IPS-18a (cell line): Measurements from ENCODE around the gene CENATAC.
A peak's percentile ranks its signal among the peaks of the same experiment; 100 is the strongest.
"Not testable (repeated sequence)": the region's sequence is repeated elsewhere in the genome, so short reads cannot be mapped to it uniquely, and the experiment has no call there.

Source experiments
- H3K27ac ChIP-seq: one replicate; pipeline ENCODE4 v1.5.1; 2013; ENCODE audit warnings: low read length
- H3K27me3 ChIP-seq: one replicate; pipeline ENCODE4 v1.6.1; 2013; ENCODE audit warnings: mild to moderate bottlenecking, low read length; ENCODE audit not compliant: control insufficient read depth, insufficient read depth
- H3K36me3 ChIP-seq: one replicate; pipeline ENCODE4 v1.6.1; 2013; ENCODE audit warnings: low read depth, low read length; ENCODE audit not compliant: control insufficient read depth
- H3K4me1 ChIP-seq: one replicate; pipeline ENCODE4 v1.6.1; 2013; ENCODE audit warnings: low read depth, low read length; ENCODE audit not compliant: control insufficient read depth
- H3K4me3 ChIP-seq: one replicate; pipeline ENCODE4 v1.5.1; 2013; ENCODE audit warnings: low read length
- H3K9ac ChIP-seq: one replicate; pipeline ENCODE4 v1.6.1; 2013; ENCODE audit warnings: mild to moderate bottlenecking, low read length, moderate library complexity
- H3K9me3 ChIP-seq: one replicate; pipeline ENCODE4 v1.6.1; 2013; ENCODE audit warnings: low read depth, low read length; ENCODE audit not compliant: control insufficient read depth

Gene CENATAC

DNA sequence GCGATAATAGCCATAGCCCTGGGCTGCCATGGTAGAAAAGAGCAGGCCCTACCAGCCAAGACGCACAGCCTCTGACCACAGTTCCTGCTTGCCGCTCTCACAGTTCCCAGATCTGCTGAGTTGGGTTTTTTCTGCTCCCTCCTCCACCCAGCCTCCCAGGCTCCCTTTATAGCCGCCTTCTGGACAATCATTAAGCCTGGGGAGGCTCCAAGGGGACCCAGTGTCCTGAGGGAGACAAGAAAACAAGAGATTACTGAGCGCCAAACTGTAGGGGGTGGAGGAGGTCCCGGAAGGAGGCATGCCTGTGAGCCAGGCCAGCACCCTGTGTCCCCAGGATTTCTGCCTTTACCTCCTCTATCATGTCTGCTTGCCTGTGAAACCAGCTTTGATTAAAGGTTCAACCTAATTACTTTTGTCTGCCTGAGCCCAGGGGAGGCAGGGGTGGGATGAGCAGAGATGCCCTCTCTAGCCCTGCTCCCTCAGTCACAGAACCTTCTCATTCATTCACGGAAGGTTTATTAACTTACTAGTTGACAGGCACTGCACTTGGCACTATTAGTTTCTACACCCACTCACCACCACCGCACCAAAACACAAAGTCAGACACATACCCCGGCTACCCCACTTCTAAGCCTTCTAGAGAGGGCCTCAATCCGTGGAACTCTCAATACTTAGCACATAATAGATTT, 31.5 kb downstream of the CENATAC start:
- H3K4me3 ChIP-seq, result peak overlapping the region; percentile 86
- H3K4me1 ChIP-seq, result no peaks in the 10 kb centered on the region
- H3K27ac ChIP-seq, result no peak overlapping the region

DNA sequence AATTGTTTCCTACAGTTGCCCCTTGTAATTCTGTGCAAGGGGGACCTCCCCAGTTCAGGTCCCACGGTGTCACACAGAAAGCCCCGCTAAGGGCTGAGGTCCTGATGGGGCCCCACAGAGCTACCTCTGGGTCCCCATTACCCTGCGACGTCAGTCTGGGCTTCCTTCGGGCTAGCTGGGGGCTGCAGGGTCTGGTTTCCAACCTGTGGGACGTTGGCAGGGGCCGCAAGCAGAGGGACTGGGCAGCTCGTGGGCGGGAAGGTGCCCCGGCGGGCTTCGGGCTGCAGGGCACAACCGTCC, 32.0 kb downstream of the CENATAC start:
- H3K4me3 ChIP-seq, result peak overlapping the region; percentile 86
- no peak overlapping the region for H3K27ac ChIP-seq
- H3K4me1 ChIP-seq, result no peaks in the 10 kb centered on the region
- no peaks in the 10 kb centered on the region for H3K9me3 ChIP-seq
- peaks cover 17% of the 10 kb centered on the region for H3K36me3 ChIP-seq
- no peaks in the 10 kb centered on the region for H3K27me3 ChIP-seq
- peak overlapping the region; percentile 88 for H3K9ac ChIP-seq

More for the DNA sequence above, 31.5 kb downstream of the CENATAC start:
- Histone ChIP-seq H3K27me3 (no peaks in the 10 kb centered on the region), H3K9me3 (no peaks in the 10 kb centered on the region), H3K9ac (peak overlapping the region; percentile 88), H3K36me3 (peaks cover 22% of the 10 kb centered on the region)

DNA sequence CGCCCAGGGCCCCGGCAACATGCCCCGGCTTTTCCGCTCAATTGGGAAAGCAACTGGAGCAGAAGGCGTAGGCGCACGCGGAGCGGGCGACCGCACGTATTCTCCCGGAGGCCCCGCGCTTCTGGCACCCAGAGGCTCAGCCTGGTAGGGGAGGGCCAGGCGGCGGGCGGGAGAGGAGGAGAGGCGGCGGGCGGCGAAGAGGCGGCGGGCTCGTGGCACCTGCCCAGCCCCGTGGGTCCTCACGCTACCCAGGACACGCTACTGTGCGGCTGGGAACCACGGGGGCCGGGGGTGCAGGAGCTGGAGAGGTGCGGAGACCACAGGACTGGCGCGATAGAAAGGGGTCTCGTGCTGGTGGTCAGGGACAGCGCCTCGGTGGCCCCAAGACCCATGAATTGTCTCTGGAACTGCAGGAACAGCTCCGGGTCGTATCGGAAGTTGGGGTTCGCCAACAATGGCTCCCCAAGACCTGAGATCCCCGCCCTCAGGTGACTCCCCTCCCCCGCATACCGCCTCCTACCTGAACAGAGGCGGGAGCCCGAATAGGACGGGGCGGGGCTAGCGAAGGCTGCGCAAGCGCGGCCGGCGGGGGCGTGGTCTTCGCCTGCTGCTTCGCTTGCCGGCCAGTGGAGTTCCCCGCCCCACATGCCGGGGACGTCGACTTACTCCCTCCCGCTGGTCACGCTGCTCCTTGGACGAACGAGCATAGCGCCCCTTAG, 32.5 kb downstream of the CENATAC start, which contains the start of gene SLC37A4:
TSS of gene SLC37A4 (minus strand) at position 549 of the 719 bp plus-strand sequence.
- Histone ChIP-seq H3K4me3 (peak within 1 kb of the TSS; percentile 86), H3K9me3 (no peaks in the 10 kb centered on the region), H3K36me3 (peaks cover 16% of the 10 kb centered on the region), H3K4me1 (no peaks in the 10 kb centered on the region), H3K27me3 (no peaks in the 10 kb centered on the region), H3K27ac (peak within 1 kb of the TSS; percentile 40), H3K9ac (peak within 1 kb of the TSS; percentile 88)

DNA sequence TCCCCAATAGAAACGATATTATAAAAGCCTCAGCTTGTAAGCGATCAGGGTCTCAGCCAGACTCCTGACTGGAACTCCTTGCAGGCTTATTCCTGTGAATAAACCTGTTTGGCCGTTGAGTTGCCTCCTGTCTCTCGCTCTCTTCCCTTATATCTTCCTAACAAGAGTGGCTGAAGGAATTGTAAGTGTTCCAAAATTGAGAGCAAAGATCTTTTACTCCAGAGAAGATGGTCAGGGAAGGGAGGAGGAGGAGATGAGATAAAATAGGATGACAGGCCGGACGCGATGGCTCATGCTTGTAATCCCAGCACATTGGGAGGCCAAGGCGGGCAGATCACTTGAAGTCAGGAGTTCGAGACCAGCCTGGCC, 34.0 kb downstream of the CENATAC start:
- Histone ChIP-seq H3K4me3 (no peak overlapping the region), H3K9ac (no peak overlapping the region), H3K4me1 (no peaks in the 10 kb centered on the region), H3K36me3 (peaks cover 13% of the 10 kb centered on the region), H3K27me3 (no peaks in the 10 kb centered on the region), H3K9me3 (no peaks in the 10 kb centered on the region), H3K27ac (no peak overlapping the region)

DNA sequence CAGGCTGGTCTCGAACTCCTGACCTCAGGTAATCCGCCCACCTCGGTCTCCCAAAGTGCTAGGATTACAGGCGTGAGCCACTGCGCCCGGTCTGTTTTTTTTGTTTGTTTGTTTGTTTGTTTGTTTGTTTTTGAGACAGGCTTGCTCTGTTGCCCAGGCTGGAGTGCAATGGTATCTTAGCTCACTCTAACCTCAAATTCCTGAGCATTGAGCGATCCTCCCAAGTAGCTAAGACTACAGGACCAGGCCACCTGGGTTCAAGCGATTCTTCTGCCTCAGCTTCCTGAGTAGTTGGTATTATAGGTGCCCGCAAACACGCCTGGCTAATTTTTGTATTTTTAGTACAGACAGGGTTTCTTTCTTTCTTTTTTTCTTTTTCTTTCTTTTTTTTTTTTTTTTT, 35.5 kb downstream of the CENATAC start:
- not testable (repeated sequence) for H3K9ac ChIP-seq

DNA sequence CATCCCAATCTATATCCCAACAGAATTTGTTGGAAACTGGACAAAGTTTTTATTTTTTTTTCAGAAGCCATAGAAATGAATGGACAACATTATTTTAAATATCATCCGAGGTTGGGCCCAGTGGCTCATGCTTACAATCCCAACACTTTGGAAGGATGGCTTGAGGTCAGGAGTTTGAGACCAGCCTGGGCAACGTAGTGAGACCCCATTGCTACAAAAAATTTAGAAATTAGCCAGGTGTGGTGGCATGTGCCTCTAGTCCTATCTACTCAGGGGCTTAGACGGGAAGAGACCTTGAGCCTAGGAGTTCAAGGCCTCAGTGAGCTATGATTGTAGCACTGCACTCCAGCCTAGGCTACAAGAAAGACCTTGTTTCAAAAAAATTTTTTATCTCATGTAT, 36.9 kb downstream of the CENATAC start:
- Histone ChIP-seq H3K4me3 (no peak overlapping the region), H3K27me3 (no peaks in the 10 kb centered on the region), H3K27ac (no peak overlapping the region), H3K4me1 (no peaks in the 10 kb centered on the region), H3K36me3 (no peaks in the 10 kb centered on the region), H3K9ac (no peak overlapping the region), H3K9me3 (no peaks in the 10 kb centered on the region)

More for the DNA sequence above, 35.5 kb downstream of the CENATAC start:
- not testable (repeated sequence) for H3K27ac ChIP-seq, H3K4me3 ChIP-seq, H3K9me3 ChIP-seq, H3K27me3 ChIP-seq, H3K4me1 ChIP-seq, H3K36me3 ChIP-seq

DNA sequence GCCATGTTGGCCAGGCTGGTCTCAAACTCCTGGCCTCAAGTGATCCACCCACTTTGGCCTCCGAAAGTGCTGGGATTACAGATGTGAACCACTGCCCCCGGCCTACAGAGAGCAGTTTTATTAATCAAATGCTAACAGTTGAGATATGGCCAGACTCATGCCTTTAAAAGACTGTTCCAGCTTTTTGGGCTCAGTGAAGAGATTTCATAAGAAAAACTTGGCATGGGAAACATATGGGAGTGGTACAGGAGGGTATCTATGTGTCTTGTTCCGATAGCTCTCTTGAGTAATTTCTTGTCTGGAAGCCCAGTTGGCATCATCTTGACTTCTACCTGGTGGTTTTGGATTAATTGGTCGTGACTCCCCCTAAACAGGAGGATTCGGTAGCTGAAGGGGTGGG, 40.9 kb downstream of the CENATAC start:
- no peak overlapping the region for H3K4me3 ChIP-seq
- no peaks in the 10 kb centered on the region for H3K27me3 ChIP-seq
- H3K9me3 ChIP-seq, result no peaks in the 10 kb centered on the region
- H3K36me3 ChIP-seq, result no peaks in the 10 kb centered on the region
- H3K9ac ChIP-seq, result no peak overlapping the region
- no peak overlapping the region for H3K27ac ChIP-seq
- no peaks in the 10 kb centered on the region for H3K4me1 ChIP-seq

DNA sequence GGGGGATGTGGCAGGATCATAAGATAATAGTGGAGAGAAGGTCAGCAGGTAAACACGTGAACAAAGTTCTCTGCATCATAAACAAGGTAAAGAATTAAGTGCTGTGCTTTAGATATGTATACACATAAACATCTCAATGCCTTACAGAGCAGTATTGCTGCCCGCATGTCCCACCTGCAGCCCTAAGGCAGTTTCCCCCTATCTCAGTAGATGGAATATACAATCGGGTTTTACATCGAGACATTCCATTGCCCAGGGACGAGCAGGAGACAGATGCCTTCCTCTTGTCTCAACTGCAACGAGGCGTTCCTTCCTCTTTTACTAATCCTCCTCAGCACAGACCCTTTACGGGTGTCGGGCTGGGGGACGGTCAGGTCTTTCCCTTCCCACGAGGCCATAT, 41.5 kb downstream of the CENATAC start:
- H3K4me1 ChIP-seq, H3K27ac ChIP-seq, H3K4me3 ChIP-seq, H3K27me3 ChIP-seq, H3K9me3 ChIP-seq, H3K36me3 ChIP-seq, H3K9ac ChIP-seq: not testable (repeated sequence)

DNA sequence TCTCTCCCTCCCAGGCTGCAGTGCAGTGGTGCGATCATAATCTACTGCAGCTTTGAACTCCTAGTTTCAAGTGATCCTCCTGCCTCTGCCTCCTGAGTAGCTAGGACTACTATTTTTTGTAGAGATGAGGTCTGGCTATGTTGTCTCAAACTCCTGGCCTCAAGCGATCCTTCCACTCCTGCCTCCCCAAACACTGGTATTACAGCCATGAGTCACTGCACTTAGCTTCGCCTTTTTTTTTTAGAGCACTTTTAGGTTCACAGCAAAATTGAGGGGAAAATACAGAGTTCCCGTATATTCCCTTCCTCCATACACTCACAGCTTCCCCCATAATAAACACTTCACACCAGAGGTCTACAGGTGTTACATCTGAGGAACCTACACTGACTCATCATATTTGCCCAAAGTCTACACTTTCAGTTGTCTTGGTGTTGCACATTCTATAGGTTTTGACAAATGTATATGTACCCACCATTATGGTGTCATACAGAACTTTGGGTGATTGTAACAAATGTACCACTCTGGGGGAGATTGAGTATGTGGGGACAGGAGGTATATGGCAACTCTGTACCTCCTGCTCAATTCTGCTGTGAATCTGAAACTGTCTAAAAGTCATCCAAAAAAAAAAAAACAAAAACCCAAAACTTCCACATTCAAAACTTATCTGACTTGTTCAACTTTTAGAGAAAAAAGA, 44.0 kb downstream of the CENATAC start:
- Histone ChIP-seq H3K36me3 (peaks cover 16% of the 10 kb centered on the region), H3K4me3 (no peak overlapping the region), H3K9ac (no peak overlapping the region), H3K4me1 (peaks cover 4% of the 10 kb centered on the region), H3K9me3 (no peaks in the 10 kb centered on the region), H3K27me3 (no peaks in the 10 kb centered on the region), H3K27ac (no peak overlapping the region)

DNA sequence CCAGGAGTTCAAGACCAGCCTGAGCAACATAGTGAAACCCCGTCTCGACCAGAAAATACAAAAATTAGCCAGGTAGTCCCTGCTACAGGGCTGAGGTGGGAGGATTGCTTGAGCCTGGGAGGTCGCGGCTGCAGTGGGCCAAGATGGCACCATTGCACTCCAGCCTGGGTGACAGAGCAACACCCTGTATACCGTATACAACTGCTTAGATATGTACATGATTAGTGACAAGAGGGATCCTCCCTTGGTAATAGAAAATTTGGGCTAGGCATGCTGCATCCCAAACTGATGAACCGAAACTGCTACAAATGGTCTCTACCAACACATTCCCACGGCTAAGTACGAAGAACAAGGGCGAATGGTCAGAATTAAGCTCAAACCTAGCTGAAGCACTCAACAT, 45.0 kb downstream of the CENATAC start:
- H3K4me3 ChIP-seq, result no peak overlapping the region
- no peaks in the 10 kb centered on the region for H3K9me3 ChIP-seq
- peaks cover 4% of the 10 kb centered on the region for H3K4me1 ChIP-seq
- peaks cover 25% of the 10 kb centered on the region for H3K36me3 ChIP-seq
- no peak overlapping the region for H3K27ac ChIP-seq
- no peak overlapping the region for H3K9ac ChIP-seq
- no peaks in the 10 kb centered on the region for H3K27me3 ChIP-seq

DNA sequence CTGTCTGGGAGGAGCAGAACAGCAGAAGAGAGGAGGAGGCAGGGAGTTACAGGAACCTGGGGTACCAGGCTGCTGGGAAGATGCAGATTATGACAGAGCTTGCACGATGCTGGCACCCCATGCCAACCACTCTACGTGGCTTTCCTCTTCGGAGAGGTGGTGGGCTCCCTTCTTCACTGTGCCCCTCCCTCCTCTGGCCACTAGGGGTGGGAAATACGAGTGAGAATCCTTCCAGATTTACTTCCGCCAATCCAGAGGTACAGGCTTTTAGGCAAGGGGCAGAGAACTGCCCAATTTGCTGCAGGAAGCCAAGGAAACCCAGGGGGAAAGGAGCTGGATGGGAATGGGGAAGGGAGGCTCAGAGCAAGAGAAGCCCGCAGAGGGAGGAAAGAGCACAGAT, 46.8 kb downstream of the CENATAC start:
- H3K9me3 ChIP-seq, result no peaks in the 10 kb centered on the region
- H3K27ac ChIP-seq, result no peak overlapping the region
- H3K36me3 ChIP-seq, result peaks cover 42% of the 10 kb centered on the region
- no peaks in the 10 kb centered on the region for H3K27me3 ChIP-seq
- H3K4me1 ChIP-seq, result peaks cover 4% of the 10 kb centered on the region
- H3K9ac ChIP-seq, result no peak overlapping the region
- H3K4me3 ChIP-seq, result no peak overlapping the region
